NCI-H2227 treated with DMSO at 0.1 percent for 48 hours (cell line): ENCODE results near the gene TAS2R14.

Source experiments
- DNase-seq: peaks from one replicate; lab custom pipeline; 2025; lab: John Stamatoyannopoulos, UW

TAS2R14 gene

GRCh38 chr12:10939163-10939562 is at the start of gene TAS2R14:
Gene TAS2R14, minus strand, starts transcription at chr12:10939263. Its CDS starts 56 bp downstream, at chr12:10939207.
- no peak for DNase-seq

DNA sequence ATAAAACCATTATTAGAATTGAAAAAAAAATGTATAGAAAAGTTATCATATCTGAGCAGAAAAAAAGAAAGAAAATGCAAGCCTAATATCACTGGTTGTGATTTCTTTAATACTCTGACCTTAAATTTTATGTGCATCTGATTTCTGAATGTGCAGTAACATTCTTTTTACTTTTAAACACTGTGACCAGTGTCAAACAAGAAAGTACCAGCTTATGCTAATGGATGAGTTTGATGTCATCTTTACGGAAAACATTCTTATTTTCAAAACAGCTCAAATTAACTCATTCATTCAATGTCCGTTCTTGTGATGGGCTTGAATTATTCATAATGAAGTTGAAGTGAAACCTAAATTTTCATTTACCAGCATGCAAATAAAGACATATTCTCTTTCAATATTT is 47.7 kb upstream of the TAS2R14 start, which contains the start of gene TAS2R50:
Gene TAS2R50 (minus strand): TSS at position 101 of the 400 bp plus-strand sequence. CDS start 52 bp downstream, at position 49.
- DNase-seq, result no peak

DNA sequence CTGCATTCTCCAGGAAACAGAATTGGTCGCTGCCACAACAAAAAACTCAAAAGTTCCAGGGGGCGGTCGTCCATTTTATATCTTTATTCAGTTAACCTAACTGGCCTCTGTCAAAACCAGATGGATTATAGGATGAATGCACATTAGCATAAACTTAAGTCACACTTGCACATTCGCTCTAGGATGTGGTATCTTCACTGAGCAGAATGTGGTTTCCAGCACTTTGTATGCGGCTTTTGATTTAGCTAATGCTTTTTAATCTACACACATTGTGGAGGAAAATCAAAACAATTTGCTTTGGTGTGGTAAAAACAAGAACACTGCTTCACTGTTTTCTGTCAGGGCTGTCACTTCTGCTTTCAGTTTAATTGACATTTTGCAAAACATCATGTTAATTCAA is 43.2 kb upstream of the TAS2R14 start:
- no peak for DNase-seq

- DNase-seq, result no peak
Measured at GRCh38 chr12:10974965-10975364, 35.9 kb upstream of the TAS2R14 start.

DNA sequence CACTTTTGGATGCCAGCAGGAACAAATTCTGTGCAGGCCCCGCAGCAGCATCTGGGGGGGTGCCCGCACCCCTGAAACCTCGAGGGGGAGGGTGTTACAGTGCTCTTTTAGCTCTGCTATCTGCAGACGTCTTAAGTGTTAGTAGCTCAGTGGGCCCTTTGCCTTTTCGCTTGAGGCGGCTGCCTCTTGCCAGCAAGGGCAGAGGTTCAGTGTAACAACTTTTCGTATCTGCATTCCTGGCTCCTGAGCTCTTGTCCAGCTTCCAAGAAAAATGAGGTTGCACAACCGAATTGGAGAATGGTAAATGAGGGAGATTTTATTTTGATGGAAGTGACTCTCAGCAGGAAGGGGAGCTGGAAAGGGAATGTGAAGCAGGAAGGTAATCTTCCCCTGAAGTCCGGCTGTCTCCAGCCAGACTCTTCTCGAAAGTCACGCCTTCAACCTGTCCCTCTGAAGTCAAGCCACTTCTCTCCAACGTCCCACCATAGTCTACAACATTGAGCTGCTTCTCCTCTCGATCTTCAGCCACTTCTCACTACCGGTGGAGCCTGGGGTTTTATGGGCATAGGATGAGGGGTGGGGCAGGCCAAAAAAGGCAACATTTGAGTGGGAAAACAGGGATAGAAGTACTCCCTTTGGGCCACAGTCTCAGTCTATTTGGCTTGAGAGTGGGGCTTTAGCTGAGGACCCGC is 29.8 kb upstream of the TAS2R14 start:
- DNase-seq, result no peak

DNA sequence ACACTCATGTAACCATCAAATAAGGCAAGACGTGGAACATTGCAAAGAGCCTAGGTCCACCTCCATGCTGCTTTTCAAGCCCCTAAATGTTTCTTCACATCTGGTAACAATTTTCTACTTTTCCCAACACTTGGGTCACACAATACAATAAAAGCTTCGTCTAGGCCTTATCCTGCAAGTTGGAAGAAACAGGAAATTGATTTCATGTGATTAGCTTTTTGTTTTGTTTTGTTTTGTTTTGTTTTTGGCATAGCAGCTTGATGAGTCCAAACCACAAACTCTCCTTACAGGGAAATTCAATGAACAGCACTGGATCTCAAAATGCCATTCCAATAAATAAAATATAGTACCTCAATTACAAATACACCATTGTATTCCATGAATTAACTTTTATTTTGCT is 28.3 kb upstream of the TAS2R14 start:
- no peak for DNase-seq

- no peak for DNase-seq
Measured at GRCh38 chr12:10966314-10966713, 27.3 kb upstream of the TAS2R14 start.

DNA sequence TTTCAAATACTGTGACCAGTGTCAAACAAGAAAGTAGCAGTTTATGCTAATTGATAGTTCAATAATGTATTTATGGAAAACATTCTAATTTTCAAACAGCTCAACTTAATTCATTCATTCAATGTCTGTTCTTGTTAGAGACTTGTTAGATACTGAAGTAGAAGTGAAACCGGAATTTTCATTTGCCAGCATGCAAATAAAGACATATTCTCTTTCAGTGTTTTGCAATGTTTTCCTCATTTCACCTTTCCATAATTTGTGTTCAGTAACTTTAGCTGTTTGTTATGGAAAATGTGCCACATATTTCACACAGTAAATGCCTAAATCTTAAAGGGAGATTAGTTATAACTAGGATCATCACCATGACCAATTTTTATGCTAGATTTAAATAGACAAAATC is 26.4 kb upstream of the TAS2R14 start:
- DNase-seq, result no peak

DNA sequence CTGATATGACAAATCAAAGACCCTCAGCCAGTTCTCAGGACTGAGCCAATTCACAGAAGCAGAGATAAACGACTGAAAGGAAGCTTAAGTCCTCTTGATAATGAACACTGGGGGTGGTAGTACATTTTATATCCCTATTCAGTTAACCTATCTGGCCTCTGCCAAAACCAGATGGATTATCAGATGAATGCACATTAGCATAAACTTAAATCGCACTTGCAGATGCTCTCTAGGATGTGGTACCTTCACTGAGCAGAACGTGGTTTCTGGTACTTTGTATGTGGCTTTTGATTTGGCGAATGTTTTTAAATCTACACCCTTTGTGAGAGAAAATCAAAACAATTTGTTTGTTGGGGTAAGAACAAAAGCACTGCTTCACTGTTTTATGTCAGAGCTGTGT is 21.1 kb upstream of the TAS2R14 start:
- no peak for DNase-seq

DNA sequence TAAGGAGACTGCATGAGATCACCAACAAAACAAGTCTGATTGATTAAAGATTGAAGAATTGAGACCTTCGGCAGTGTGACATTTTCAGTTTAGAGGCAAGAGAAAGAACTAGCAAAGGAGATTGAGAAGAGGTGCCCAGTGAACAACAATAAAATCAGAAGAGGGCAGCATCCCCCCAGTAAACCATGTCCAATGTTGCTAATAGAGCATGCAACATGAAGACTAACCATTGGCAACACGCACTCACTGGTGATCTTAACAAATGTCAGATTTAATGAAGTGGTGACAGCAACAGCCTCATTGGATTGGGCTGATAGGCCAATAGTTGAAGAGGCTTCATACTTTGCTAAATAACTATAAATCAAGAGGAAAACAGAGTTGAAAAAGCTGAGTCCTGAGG is 20.7 kb upstream of the TAS2R14 start:
- no peak for DNase-seq

DNA sequence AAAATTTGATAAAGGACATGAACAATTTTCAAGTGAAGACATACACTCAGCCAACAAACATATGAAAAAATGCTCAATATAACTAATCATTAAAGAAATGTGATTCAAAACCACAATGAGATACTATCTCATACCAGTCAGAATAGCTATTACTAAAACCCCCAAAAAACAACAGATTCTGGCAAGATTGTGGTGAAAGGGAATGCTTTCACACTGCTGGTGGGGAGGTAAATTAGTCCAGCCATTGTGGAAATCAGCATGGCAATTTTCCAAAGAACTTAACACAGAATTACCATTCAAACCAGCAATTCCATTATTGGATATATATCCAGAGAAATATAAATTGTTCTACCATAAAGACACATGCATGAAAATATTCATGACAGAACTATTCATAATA is 18.7 kb upstream of the TAS2R14 start:
- no peak for DNase-seq

DNA sequence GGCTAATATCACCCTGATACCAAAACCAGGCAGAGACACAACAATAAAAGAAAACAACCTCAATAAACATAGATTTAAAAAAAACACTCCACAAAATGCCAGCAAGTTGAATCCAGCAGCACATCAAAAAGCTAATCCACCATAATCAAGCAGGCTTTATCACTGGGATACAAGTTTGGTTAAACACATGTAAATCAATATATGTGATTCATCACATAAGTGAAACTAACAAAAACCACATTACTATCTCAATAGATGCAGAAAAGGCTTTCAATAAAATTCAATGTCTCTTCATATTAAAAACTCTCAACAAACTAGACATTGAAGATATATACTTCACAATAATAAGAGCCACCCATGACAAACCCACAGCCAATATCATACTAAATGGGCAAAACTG is 17.0 kb upstream of the TAS2R14 start:
- DNase-seq, result no peak

DNA sequence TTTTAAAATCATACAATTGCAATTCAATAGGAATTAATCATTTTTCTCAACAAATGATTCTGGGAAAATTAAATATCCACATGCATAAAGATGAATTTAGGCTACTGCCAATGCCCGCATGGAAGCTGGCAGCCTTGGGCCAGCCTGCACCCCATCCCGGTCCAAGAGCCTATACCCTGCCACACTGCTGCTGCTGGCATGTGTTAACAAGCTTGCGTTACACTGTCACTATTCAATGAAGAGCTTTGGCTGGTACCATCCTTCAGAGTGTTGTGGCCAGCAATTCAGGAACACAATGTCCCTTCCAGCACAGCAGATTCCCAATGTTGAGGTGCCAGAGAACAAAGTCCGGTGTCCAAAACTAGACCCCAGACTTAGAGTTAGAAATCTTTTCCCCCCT is 13.6 kb upstream of the TAS2R14 start:
- no peak for DNase-seq

- no peak for DNase-seq
Measured at GRCh38 chr12:10943167-10943566, 4.1 kb upstream of the TAS2R14 start.

DNA sequence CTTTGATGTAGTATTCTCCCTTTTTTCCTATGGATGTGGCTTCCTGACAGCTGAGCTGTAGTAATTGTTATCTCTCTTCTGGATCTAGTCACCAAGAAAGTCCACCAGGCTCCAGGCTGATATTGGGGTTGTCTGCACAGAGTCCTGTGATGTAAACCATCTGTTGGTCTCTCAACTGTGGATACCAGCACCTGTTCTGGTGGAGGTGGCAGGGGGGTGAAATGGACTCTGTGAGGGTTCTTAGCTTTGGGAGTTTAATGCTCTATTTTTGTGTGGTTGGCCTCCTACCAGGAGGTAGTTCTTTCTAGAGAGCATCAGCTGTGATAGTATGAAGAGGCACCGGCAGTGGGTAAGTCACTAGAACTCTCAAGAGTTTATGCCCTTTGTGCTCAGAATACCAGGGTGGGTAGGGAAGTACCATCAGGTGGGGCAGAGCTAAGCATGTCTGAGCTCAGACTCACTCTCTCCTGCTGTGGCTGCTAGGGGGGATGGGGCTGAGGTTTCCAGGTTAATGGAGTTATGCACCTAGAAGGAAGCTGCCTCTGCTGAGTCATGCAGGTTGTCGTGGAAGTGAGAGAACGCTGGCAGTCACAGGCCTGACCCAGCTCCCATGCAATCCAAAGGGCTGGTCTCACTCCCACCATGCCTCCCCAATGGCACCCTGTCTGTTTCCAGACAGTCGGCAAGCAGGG is 3.0 kb upstream of the TAS2R14 start:
- DNase-seq, result no peak

DNA sequence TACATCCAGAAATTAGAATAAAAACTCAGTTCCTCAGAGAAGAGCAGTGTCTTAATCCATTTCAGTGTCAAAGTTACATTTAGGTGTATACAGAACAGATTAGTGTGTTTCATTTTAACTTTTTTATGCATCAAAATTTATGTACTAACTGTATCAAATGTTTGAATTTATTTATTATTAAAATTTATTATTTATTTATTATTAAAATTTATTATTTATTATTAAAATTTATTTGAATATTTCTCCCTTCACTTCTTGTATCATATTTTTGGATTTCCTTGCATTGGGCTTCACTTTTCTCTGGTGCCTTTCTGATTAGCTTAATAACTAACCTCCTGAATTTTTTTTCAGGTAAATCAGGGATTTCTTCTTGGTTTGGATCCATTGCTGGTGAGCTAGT is 2.3 kb upstream of the TAS2R14 start:
- no peak for DNase-seq

DNA sequence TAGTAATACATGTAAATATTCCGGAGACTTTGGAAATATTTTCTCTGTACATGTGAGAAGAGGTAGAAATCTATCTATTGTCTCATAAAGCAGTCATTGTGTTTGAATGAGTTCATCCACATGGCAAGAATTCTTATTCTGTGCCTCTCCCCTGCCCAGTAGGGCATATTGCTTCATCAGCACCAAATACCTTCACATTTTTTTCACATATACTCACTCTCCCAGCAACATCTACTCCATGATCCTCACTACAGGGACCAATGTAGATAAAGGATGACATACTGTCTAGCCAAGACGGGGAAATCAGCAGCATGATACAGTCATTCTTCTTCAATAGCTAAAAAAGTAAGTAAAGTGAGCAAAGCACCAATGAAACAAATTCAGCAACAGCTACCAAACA is 1.3 kb upstream of the TAS2R14 start:
- no peak for DNase-seq

- DNase-seq, result no peak
Measured at GRCh38 chr12:10936506-10936905, 2.6 kb downstream of the TAS2R14 start.

DNA sequence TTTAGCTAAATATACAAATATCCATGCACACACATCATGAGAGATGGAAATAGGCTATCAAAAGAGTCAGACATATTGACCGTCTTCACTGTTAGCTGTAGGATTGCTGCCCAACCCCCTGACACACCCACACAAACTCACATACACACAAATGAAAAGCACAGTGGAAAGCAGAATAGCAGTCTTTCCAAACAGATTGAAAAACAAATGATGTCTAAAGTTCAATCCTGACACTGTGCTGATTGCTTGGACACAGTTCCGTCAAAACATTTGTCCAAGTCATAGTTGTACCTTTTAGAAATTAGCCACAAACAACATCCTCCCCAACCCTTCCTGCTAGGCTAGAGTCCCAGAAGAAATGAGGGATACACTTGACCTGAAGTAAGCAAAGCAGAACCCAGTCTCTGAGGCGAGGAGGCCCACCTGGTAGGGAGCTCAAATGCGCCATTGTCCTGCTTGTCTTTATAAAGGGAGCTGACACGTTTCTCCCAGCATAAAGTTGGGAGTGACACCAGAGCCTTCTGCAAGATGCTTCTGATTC is 10.2 kb downstream of the TAS2R14 start, which contains the start of gene PRH2:
Gene PRH2 (plus strand): TSS at position 491 of the 541 bp plus-strand sequence. CDS start 38 bp downstream, at position 529.
- DNase-seq, result no peak

DNA sequence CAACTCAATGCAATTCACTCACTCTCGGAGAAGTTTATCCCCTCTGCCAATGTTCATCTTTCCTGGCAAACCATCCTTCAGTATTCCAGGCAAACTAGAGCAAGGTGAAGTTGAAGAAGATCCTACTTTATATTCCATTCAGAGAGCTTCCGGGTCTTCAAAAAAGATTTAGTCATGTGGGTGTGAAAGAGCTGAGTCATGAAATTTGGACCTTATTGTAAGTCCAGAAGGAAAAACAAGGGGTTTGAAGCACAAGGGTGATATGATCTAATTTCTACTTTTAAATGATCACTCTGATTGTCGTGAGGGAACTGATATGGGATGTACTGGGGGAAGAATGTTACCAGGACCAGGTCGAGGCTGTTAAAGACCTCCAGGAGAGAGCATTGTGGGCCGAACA is 12.8 kb downstream of the TAS2R14 start:
- no peak for DNase-seq

- no peak for DNase-seq
Measured at GRCh38 chr12:10919809-10920208, 19.3 kb downstream of the TAS2R14 start.

DNA sequence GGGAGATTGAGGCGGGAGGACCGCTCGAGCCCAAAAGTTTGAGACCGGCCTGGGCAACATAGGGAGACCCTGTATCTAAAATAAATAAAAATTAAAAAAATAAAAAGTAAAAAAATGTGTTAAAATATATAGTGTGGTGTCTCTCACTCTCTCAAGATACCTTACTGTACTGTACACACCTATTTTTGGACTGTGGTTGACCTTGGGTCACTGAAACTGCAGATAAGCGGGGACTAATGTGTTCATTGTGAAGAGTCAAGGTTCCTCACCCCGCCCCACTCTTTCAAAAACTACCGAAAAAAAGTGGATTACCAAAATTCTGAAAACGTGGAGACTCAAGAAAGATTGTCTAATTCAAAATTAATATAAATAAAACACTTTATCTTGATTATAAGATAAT is 28.7 kb downstream of the TAS2R14 start:
- DNase-seq, result no peak

DNA sequence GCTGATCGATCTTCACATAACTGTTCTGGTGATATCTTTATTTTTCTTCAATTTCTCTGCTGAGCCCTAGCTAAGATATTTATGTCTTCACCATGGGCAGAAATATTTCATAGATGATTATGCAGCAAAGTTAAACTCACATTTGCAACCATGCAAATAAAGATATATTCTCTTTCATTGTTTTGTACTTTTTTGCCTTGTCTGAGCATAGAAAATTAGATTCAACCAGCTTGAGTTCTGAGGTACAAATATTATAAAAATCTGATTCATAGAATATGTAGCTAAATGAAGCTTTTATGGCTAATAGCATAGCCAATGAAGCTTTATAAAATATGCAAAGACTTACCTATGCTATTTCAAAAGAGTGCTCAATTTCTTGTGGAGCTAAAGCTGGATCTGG is 29.6 kb downstream of the TAS2R14 start, which contains the start of gene TAS2R13:
Gene TAS2R13 (minus strand): TSS at position 101 of the 400 bp plus-strand sequence. CDS start 264 bp downstream, outside the sequence.
- DNase-seq, result no peak
